Psoas muscle (tissue), 8 donors: Measurements from ENCODE around the gene SF3B3. TPM values are rescaled to one million over a fixed set of nuclear protein-coding genes. Genes with fewer than 3 reads are reported as not detected.
A peak's percentile ranks its signal among the peaks of the same experiment; 100 is the strongest.

Experiments used
- ATAC-seq, 4 donors: fragments of 200-7000 bp; cut with Tn5 transposase; one replicate each; pipeline ENCODE4 v1.9.1; 2020; ENCODE audit warnings: moderate library complexity in 3 of 4, mild to moderate bottlenecking in 2 of 4
- DNase-seq, 2 donors: peaks; one replicate each; pipeline ENCODE4 v3.0.0-alpha.2; 2020
- H3K27ac ChIP-seq: fragments of 200-600 bp; one replicate; pipeline ENCODE4 v1.8.0; 2022
- H3K27me3 ChIP-seq, 3 donors: fragments of 200-600 bp in 1 of 3; one replicate each; pipeline versions ENCODE4 v1.6.1 to v1.8.0; 2013 to 2022; ENCODE audit warnings: low read length in 2 of 3, mild to moderate bottlenecking in 2 of 3, moderate library complexity in 1 of 3; ENCODE audit not compliant: insufficient read depth in 3 of 3
- H3K36me3 ChIP-seq, 2 donors: fragments of 200-600 bp in 1 of 2; one replicate each; pipeline versions ENCODE4 v1.6.1 to v1.8.0; 2013 to 2022; ENCODE audit warnings: low read depth in 1 of 2, mild to moderate bottlenecking in 1 of 2, moderate library complexity in 1 of 2; ENCODE audit not compliant: insufficient read depth in 1 of 2
- H3K4me1 ChIP-seq: fragments of 200-600 bp; one replicate; pipeline ENCODE4 v1.8.0; 2022
- H3K4me3 ChIP-seq: fragments of 200-600 bp; one replicate; pipeline ENCODE4 v1.8.0; 2022; ENCODE audit warnings: mild to moderate bottlenecking
- H3K9me3 ChIP-seq: fragments of 200-600 bp; one replicate; pipeline ENCODE4 v1.8.0; 2022
- WGBS, 3 donors: extraction: QIAGEN DNeasy Blood & Tissue Kit; methylation state at CpG; one replicate each; pipeline versions ENCODE4 v1.1.6 to v1.1.7; 2013; 5-methylcytosine and 5-hydroxymethylcytosine counted together
- intact Hi-C, 2 donors: fragments of 100-400 bp; cut with DNase I; formaldehyde crosslinking; loops; one replicate each; pipeline versions ENCODE4 v1.11.0 to v1.14.2; 2022
- polyA plus RNA-seq, 3 donors: library from polyadenylated mRNA; stranded (reverse); fragments of 200-250 nt; gene quantifications; one replicate each; pipeline ENCODE4 v1.2.3, GENCODE V29; 2013
- total RNA-seq, 4 donors: library from RNA; stranded (reverse); fragmentation: NEBNext Ultra II Directional in 2 of 4; extraction: Animal tissue kit (Norgen Biotek cat#: 25700) in 2 of 4; gene quantifications; one replicate each; pipeline versions ENCODE4 v1.2.1 to v1.2.4, GENCODE V29; 2021 to 2023
- TF ChIP-seq, protein P1 (sequence below): fragments of 200-600 bp; IDR thresholded peaks from one replicate; pipeline ENCODE4 v1.8.0; 2022; ENCODE audit warnings: antibody characterized with exemption
- donor health status: healthy with polysubstance abuse.
- donor health status: DM: no; HTN: no; CAD: no; lungs with moderate emphysema.
- donor health status: Bipolar disorder and iron deficiency.
- donor health status: healthy.
- donor health status: DM: yes; HTN: yes; CAD: no.
- donor health status: DM: no; HTN: no; CAD: no.
- donor health status: DM: no; HTN: no; CAD: no.
- donor health status: DM: yes; HTN: yes; CAD: no.

Gene SF3B3
- total and polyA plus RNA-seq, 7 donors, result 50.0 to 178 (median 145) TPM

DNA sequence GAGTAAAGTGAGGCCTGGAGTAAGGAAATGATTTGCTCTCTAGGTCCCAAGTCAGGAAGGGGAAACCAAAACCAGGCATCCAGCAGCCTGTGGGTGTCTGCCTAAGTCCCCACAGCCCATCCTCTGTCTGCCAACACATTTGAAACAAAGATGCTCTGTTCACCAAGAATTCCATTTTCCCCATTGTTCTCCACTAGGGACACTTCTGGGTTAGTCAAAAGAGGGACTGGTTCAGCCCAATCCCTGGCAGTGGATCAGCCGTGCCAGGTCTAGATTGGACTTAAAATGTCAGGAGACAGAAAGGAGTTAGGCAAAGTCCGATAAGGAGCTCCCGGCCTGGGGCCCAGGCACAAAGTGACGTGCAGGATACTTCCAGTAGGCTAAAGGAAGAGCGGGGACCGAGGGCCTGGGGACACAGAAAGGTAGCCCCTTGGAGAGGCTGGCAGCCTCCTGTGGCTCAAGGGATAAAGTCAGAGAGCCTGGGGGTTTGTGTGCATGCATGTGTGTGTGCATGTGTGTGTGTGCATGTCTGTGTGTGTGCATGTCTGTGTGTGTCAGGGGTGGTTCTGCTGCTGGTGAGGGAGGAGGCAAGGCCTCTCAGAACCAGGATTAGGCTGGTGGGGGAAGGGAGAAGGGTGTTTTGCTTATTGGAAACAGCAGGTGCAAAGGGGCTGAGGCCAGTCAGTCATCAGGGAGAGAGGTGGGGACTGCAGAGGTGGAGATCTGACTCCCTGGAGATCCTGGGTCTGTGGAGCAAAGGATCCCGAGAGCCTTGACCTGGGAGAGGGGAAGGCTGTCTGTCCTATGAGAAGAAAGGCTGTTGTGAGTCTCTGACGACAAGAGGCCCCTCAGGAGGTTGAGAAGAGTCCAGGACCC lies 81.0 kb downstream of the SF3B3 start:
- 72 to 82% (median 80%) methylated on average over 8 of the region's 8 CpGs for WGBS, 3 donors
- peak; percentile 19 to 59 (median 30) for ATAC-seq
- DNase-seq, result no peak

DNA sequence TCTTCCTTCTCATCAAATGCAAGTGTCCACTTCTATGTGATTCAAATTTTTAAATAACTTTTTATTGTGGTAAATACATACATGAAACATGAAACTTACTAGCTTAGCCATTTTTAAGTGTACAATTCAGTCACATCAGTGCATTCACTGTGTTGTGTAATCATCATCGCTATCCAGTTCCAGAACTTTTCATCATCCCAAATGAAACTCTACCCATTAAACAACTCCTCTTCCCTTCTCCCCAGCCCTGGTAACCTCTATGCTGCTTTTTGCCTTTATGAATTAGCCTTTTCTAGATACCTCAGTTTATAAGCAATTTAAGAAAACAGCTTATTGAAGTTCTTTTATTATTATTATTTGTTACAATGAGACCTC lies 81.7 kb downstream of the SF3B3 start:
- WGBS, 3 donors, result 25 to 63% (median 47%) methylated on average over 1 of the region's 1 CpG
- no peak overlapping the region for H3K27ac ChIP-seq
- no peaks in the 10 kb centered on the region for H3K27me3 ChIP-seq
- peaks cover 13% of the 10 kb centered on the region for H3K4me1 ChIP-seq
- TF ChIP-seq, protein P1, sequence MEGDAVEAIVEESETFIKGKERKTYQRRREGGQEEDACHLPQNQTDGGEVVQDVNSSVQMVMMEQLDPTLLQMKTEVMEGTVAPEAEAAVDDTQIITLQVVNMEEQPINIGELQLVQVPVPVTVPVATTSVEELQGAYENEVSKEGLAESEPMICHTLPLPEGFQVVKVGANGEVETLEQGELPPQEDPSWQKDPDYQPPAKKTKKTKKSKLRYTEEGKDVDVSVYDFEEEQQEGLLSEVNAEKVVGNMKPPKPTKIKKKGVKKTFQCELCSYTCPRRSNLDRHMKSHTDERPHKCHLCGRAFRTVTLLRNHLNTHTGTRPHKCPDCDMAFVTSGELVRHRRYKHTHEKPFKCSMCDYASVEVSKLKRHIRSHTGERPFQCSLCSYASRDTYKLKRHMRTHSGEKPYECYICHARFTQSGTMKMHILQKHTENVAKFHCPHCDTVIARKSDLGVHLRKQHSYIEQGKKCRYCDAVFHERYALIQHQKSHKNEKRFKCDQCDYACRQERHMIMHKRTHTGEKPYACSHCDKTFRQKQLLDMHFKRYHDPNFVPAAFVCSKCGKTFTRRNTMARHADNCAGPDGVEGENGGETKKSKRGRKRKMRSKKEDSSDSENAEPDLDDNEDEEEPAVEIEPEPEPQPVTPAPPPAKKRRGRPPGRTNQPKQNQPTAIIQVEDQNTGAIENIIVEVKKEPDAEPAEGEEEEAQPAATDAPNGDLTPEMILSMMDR, result no peak
- no peak overlapping the region for H3K4me3 ChIP-seq
- ATAC-seq (peak in 3 of 4 donors; percentile 61 to 83 (median 61)), DNase-seq (no peak)
- intact Hi-C loops, result no loop called here
- no peaks in the 10 kb centered on the region for H3K36me3 ChIP-seq
- no peaks in the 10 kb centered on the region for H3K9me3 ChIP-seq

More for the DNA sequence above, 81.0 kb downstream of the SF3B3 start:
- Histone ChIP-seq H3K4me1 (peaks cover 9% of the 10 kb centered on the region), H3K27me3 (no peaks in the 10 kb centered on the region), H3K27ac (no peak overlapping the region), H3K9me3 (no peaks in the 10 kb centered on the region), H3K4me3 (no peak overlapping the region), H3K36me3 (no peaks in the 10 kb centered on the region)
- intact Hi-C loops, result no loop called here
- TF ChIP-seq, protein P1, result no peak

DNA sequence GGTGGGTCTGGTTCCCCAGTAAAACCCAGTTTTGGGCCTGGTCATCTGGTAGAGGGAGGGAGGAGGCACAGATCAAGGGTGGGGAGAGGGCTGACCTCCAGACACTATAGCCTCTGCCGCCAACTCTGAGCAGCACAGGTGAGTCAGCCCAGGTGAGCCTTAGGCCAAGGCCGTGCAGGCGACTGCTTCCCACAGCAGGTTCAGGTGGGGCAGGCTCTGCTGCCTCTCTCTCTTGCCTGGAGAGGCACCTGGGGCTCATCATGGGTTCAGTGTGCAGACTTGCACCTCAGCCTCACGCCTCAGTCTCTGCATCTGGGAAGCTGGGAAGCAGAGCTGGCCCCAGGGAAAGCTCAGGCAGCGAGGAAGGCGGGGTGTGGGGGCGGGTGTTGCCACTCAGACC lies 84.9 kb downstream of the SF3B3 start:
- ATAC-seq, result no peak
- no peaks in the 10 kb centered on the region for H3K27me3 ChIP-seq
- 86 to 93% (median 90%) methylated on average over 7 of the region's 7 CpGs for WGBS, 3 donors

DNA sequence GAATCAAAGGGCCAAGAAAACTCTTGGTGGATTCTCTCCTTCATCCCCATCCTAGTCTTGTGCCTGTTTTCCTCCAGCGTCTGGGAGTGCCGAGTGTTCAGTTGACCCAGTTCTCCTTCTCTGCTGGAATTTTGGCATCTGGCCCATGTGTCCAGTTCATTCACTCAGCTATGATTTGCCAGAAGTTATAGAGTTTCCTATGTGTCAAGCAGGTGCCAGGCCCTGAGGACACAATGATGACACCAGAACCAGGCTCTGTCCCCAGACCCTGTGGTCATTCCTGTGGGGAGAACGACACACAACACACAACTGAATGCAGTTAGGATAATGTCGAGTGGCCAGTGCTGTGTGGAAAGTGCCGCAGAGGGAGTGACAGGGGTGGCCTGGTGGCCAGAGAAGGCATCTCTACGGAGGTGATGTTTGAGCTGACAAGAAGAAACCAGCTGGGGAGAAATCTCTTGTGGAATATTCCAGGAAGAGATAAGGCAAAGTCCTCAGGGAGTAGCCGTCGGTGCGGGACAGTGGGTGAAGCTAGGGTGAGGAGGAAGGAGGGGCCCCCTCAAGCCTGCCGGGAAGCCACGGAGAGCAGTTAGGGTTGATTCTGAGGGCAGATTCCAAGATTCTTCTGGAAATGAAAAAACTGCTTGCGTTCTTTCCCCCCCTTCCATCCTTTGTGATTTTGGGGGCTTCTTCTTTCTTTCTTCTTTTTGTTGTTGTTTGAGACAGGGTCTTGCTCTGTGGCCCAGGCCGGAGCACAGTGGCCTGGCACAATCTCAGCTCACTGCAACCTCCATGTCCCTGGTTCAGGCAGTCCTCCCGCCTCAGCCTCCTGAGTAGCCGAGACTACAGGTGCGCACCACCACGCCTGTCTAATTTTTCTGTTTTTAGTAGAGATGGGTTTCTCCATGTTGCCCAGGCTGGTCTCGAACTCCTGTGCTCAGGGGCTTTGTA lies 86.9 kb downstream of the SF3B3 start:
- Histone ChIP-seq H3K27ac (peak overlapping the region; percentile 36), H3K9me3 (no peaks in the 10 kb centered on the region), H3K4me3 (no peak overlapping the region), H3K36me3 (no peaks in the 10 kb centered on the region), H3K27me3 (no peaks in the 10 kb centered on the region), H3K4me1 (peaks cover 14% of the 10 kb centered on the region)
- peak; percentile 53 to 78 for DNase-seq
- intact Hi-C loops, result no loop called here
- 54 to 66% (median 56%) methylated on average over 18 of the region's 18 CpGs for WGBS, 3 donors
- ATAC-seq, result peak; percentile 93 to 97 (median 94)
- TF ChIP-seq, protein P1, result no peak

More for the DNA sequence above, 84.9 kb downstream of the SF3B3 start:
- peaks cover 19% of the 10 kb centered on the region for H3K4me1 ChIP-seq
- no peaks in the 10 kb centered on the region for H3K9me3 ChIP-seq
- H3K27ac ChIP-seq, result no peak overlapping the region
- no peak overlapping the region for H3K4me3 ChIP-seq
- TF ChIP-seq, protein P1, result no peak
- DNase-seq, result no peak
- no peaks in the 10 kb centered on the region for H3K36me3 ChIP-seq
- intact Hi-C loops, result no loop called here
